H1 (cell line): ENCODE results near the gene USP8. TPM values are rescaled to one million over a fixed set of nuclear protein-coding genes. Genes with fewer than 3 reads are reported as not detected.

Source experiments
- HDAC2 ChIP-seq, 2 experiments: fragments of 300-600 bp in 1 of 2; sonication (generic) in 1 of 2; IDR thresholded peaks; 2 replicates each; pipeline ENCODE4 v1.6.1; 2011 to 2012; ENCODE audit warnings: low read depth in 2 of 2, low read length in 2 of 2, mild to moderate bottlenecking in 2 of 2, moderate library complexity in 2 of 2, borderline replicate concordance in 1 of 2, inconsistent platforms in 1 of 2
- KDM4A ChIP-seq: IDR thresholded peaks from one replicate; pipeline ENCODE4 v1.7.1; 2012; ENCODE audit warnings: low read depth, mild to moderate bottlenecking, moderate library complexity, low read length, inconsistent platforms; ENCODE audit not compliant: severe bottlenecking
- RXRA ChIP-seq: IDR thresholded peaks from 2 replicates; pipeline ENCODE4 v1.6.1; 2011; ENCODE audit warnings: low read depth, mild to moderate bottlenecking, low read length, moderate library complexity; ENCODE audit not compliant: insufficient read depth
- SAP30 ChIP-seq: fragments of 300-600 bp; sonication (generic); IDR thresholded peaks from 2 replicates; pipeline ENCODE4 v1.7.1; 2012; ENCODE audit warnings: low read length, moderate library complexity, mild to moderate bottlenecking, inconsistent platforms; ENCODE audit not compliant: insufficient read depth, insufficient replicate concordance
- SIN3A ChIP-seq, 2 experiments: IDR thresholded peaks in 1 of 2; conservative IDR thresholded peaks in 1 of 2; 2 replicates each; pipeline ENCODE4 v1.6.1; 2011 to 2012; ENCODE audit warnings: low read length in 2 of 2, improper control_type of control experiment in 1 of 2, low read depth in 1 of 2, mild to moderate bottlenecking in 1 of 2
- polyA plus RNA-seq, 7 experiments: library from polyadenylated mRNA; depleted of rRNA in 3 of 7; stranded (reverse) in 5 of 7; unstranded in 2 of 7; fragments of >200 nt in 5 of 7; fragments of 200-250 nt in 2 of 7; gene quantifications; 1 replicate in 5 of 7; 2 replicates in 1 of 7; 4 replicates in 1 of 7; pipeline versions ENCODE4 v1.2.1 to v1.2.3, GENCODE V29; 2011 to 2013; ENCODE audit warnings: missing spikeins in 2 of 7, mixed read lengths in 2 of 7
- total RNA-seq: library from RNA; stranded (reverse); fragmentation: NEBNext Ultra II Directional; extraction: Animal tissue kit (Norgen Biotek cat#: 25700); gene quantifications from 2 replicates; pipeline ENCODE4 v1.2.1, GENCODE V29; 2021
- TF ChIP-seq, protein P1 (sequence below): fragments of 300-600 bp; sonication (generic); IDR thresholded peaks from 2 replicates; pipeline ENCODE4 v1.7.1; 2012; ENCODE audit warnings: low read length, moderate library complexity, mild to moderate bottlenecking, inconsistent platforms; ENCODE audit not compliant: insufficient replicate concordance

USP8 gene
- total and polyA plus RNA-seq, 2 of the 8 experiments (the other 6 are each of a cell fraction or from before 2014, with no cell fraction given), result 19.9 to 66.2 TPM

GRCh38 chr15:50558012-50558411 is 133.8 kb downstream of the USP8 start (continued):
- TF ChIP-seq, protein P1, sequence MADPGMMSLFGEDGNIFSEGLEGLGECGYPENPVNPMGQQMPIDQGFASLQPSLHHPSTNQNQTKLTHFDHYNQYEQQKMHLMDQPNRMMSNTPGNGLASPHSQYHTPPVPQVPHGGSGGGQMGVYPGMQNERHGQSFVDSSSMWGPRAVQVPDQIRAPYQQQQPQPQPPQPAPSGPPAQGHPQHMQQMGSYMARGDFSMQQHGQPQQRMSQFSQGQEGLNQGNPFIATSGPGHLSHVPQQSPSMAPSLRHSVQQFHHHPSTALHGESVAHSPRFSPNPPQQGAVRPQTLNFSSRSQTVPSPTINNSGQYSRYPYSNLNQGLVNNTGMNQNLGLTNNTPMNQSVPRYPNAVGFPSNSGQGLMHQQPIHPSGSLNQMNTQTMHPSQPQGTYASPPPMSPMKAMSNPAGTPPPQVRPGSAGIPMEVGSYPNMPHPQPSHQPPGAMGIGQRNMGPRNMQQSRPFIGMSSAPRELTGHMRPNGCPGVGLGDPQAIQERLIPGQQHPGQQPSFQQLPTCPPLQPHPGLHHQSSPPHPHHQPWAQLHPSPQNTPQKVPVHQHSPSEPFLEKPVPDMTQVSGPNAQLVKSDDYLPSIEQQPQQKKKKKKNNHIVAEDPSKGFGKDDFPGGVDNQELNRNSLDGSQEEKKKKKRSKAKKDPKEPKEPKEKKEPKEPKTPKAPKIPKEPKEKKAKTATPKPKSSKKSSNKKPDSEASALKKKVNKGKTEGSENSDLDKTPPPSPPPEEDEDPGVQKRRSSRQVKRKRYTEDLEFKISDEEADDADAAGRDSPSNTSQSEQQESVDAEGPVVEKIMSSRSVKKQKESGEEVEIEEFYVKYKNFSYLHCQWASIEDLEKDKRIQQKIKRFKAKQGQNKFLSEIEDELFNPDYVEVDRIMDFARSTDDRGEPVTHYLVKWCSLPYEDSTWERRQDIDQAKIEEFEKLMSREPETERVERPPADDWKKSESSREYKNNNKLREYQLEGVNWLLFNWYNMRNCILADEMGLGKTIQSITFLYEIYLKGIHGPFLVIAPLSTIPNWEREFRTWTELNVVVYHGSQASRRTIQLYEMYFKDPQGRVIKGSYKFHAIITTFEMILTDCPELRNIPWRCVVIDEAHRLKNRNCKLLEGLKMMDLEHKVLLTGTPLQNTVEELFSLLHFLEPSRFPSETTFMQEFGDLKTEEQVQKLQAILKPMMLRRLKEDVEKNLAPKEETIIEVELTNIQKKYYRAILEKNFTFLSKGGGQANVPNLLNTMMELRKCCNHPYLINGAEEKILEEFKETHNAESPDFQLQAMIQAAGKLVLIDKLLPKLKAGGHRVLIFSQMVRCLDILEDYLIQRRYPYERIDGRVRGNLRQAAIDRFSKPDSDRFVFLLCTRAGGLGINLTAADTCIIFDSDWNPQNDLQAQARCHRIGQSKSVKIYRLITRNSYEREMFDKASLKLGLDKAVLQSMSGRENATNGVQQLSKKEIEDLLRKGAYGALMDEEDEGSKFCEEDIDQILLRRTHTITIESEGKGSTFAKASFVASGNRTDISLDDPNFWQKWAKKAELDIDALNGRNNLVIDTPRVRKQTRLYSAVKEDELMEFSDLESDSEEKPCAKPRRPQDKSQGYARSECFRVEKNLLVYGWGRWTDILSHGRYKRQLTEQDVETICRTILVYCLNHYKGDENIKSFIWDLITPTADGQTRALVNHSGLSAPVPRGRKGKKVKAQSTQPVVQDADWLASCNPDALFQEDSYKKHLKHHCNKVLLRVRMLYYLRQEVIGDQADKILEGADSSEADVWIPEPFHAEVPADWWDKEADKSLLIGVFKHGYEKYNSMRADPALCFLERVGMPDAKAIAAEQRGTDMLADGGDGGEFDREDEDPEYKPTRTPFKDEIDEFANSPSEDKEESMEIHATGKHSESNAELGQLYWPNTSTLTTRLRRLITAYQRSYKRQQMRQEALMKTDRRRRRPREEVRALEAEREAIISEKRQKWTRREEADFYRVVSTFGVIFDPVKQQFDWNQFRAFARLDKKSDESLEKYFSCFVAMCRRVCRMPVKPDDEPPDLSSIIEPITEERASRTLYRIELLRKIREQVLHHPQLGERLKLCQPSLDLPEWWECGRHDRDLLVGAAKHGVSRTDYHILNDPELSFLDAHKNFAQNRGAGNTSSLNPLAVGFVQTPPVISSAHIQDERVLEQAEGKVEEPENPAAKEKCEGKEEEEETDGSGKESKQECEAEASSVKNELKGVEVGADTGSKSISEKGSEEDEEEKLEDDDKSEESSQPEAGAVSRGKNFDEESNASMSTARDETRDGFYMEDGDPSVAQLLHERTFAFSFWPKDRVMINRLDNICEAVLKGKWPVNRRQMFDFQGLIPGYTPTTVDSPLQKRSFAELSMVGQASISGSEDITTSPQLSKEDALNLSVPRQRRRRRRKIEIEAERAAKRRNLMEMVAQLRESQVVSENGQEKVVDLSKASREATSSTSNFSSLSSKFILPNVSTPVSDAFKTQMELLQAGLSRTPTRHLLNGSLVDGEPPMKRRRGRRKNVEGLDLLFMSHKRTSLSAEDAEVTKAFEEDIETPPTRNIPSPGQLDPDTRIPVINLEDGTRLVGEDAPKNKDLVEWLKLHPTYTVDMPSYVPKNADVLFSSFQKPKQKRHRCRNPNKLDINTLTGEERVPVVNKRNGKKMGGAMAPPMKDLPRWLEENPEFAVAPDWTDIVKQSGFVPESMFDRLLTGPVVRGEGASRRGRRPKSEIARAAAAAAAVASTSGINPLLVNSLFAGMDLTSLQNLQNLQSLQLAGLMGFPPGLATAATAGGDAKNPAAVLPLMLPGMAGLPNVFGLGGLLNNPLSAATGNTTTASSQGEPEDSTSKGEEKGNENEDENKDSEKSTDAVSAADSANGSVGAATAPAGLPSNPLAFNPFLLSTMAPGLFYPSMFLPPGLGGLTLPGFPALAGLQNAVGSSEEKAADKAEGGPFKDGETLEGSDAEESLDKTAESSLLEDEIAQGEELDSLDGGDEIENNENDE, result no peak
- TF ChIP-seq RXRA, result no peak
- no peak for TF ChIP-seq SIN3A (conservative IDR thresholded peaks at IDR 0.05 in 1 of 2, IDR thresholded peaks at IDR 0.05 in 1 of 2; ENCODE audit: low read depth in 1 of 2, low read length in 2 of 2)
- TF ChIP-seq KDM4A, result no peak
- no peak for TF ChIP-seq HDAC2 (IDR thresholded peaks at IDR 0.05; ENCODE audit: borderline replicate concordance in 1 of 2, low read depth in 2 of 2, low read length in 2 of 2)
- no peak for TF ChIP-seq SAP30
